ENCODE measurements around the gene ZNF280B. TPM values are rescaled to one million over a fixed set of nuclear protein-coding genes. Genes with fewer than 3 reads are reported as not detected.
"Not testable (repeated sequence)": the region's sequence is repeated elsewhere in the genome, so short reads cannot be mapped to it uniquely, and the experiment has no call there.

The ZNF280B gene
- total RNA-seq, 3 donors from 2014 or later (not counting 1 experiment from before 2014, with no cell fraction given), result 0.99 to 1.8 (median 1.6) TPM

- peak in 1 of 2 donors; percentile 6 for DNase-seq
- intact Hi-C loops (cut with micrococcal nuclease), result no loop called here
- peak in 1 of 3 donors; percentile 28 for ATAC-seq
- Histone ChIP-seq H3K9me3 (ENCODE audit: control insufficient read depth, insufficient read depth, low read length) (peaks cover 13% of the 10 kb centered on the region), H3K36me3 (ENCODE audit: control insufficient read depth, insufficient read depth, low read length) (no peaks in the 10 kb centered on the region), H3K27ac (ENCODE audit: low read length) (peak overlapping the region; percentile 40), H3K4me3 (ENCODE audit: low read length) (no peak overlapping the region), H3K4me1 (ENCODE audit: control insufficient read depth, insufficient read depth, low read length) (peaks cover 5% of the 10 kb centered on the region), H3K27me3 (ENCODE audit: control insufficient read depth, insufficient read depth, low read length) (peaks cover 9% of the 10 kb centered on the region)
- Mint-ChIP-seq H3K27me3 (ENCODE audit: low read depth in 2 of 2) (peaks cover 27 to 70% of the 10 kb centered on the region in 2 donors), H3K27ac (no peak overlapping the region), H3K9me3 (peaks cover 2 to 7% of the 10 kb centered on the region in 2 donors), H3K4me1 (no peaks in the 10 kb centered on the region), H3K4me3 (no peak overlapping the region), H3K36me3 (peaks cover 16% of the 10 kb centered on the region)
- WGBS (ENCODE audit: insufficient coverage), result 11% methylated on average over 4 of the region's 4 CpGs
- TF ChIP-seq CTCF (IDR thresholded peaks at IDR 0.05), result no peak
These were observed 58.2 kb downstream of the ZNF280B start for GRCh38 chr22:22450343-22450839.

DNA sequence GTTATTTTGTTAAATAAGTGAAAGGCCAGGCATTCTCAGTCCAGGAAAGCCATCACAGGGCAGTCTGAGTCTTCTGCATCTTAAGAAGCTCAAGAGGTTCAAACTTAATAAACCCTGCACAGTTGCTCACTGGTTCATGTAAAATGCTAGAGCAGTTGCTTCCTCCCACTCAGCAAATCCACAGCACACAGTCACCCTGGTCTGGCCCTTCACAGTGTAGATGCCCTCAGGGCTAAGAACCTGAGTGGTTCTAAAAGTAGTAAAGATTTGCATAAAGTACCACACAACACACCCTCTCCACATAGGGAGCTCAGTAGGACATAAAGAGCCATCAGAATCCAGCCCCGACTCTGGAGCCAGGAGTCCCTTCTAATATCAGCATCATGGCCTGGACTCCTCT is 58.7 kb downstream of the ZNF280B start:
- peaks cover 24 to 70% of the 10 kb centered on the region in 2 donors for H3K27me3 Mint-ChIP-seq (ENCODE audit: low read depth in 2 of 2)
- DNase-seq (no peak), ATAC-seq (no peak)
- Histone ChIP-seq H3K9me3 (ENCODE audit: control insufficient read depth, insufficient read depth, low read length) (peaks cover 13% of the 10 kb centered on the region), H3K36me3 (ENCODE audit: control insufficient read depth, insufficient read depth, low read length) (no peaks in the 10 kb centered on the region), H3K27me3 (ENCODE audit: control insufficient read depth, insufficient read depth, low read length) (peaks cover 9% of the 10 kb centered on the region), H3K27ac (ENCODE audit: low read length) (no peak overlapping the region), H3K4me1 (ENCODE audit: control insufficient read depth, insufficient read depth, low read length) (peaks cover 5% of the 10 kb centered on the region), H3K4me3 (ENCODE audit: low read length) (no peak overlapping the region)
- intact Hi-C loops (cut with micrococcal nuclease), result no loop called here
- TF ChIP-seq CTCF (IDR thresholded peaks at IDR 0.05), result no peak
- no peaks in the 10 kb centered on the region for H3K4me1 Mint-ChIP-seq
- WGBS (ENCODE audit: insufficient coverage), result 91% methylated on average over 1 of the region's 1 CpG
- H3K9me3 Mint-ChIP-seq, result peaks cover 2 to 7% of the 10 kb centered on the region in 2 donors
- no peak overlapping the region for H3K27ac Mint-ChIP-seq
- no peak overlapping the region for H3K4me3 Mint-ChIP-seq
- peaks cover 16% of the 10 kb centered on the region for H3K36me3 Mint-ChIP-seq

DNA sequence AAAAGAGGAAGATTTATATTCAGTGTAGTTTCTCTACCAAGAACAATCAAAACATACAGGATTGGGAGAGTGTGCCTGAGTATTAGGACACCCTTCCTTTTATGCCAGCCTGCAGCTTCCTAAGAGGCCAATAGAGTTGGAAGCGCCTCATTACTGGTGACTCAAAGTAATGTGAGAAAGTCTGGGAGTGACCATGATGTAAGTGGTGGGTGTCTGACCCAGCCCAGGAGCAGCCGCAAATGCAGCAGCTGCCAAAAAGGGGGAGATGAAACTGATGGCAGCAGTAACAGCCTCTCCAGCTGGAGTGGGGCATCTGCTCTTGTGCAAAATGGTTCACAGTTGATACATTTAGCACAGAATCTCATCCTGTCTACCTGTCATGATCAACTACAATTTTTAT is 62.0 kb downstream of the ZNF280B start:
- H3K27ac ChIP-seq (ENCODE audit: low read length), result no peak overlapping the region
- intact Hi-C loops (cut with micrococcal nuclease), result no loop called here
- no peaks in the 10 kb centered on the region for H3K36me3 Mint-ChIP-seq
- no peaks in the 10 kb centered on the region for H3K9me3 Mint-ChIP-seq
- ATAC-seq (no peak), DNase-seq (no peak)
- WGBS (ENCODE audit: insufficient coverage), result 74% methylated on average over 2 of the region's 2 CpGs
- H3K9me3 ChIP-seq (ENCODE audit: control insufficient read depth, insufficient read depth, low read length), result no peaks in the 10 kb centered on the region
- no peaks in the 10 kb centered on the region for H3K4me1 Mint-ChIP-seq
- H3K4me3 ChIP-seq (ENCODE audit: low read length), result no peak overlapping the region
- no peak for TF ChIP-seq CTCF (IDR thresholded peaks at IDR 0.05)
- H3K36me3 ChIP-seq (ENCODE audit: control insufficient read depth, insufficient read depth, low read length), result no peaks in the 10 kb centered on the region
- H3K4me3 Mint-ChIP-seq, result no peak overlapping the region
- H3K27me3 Mint-ChIP-seq (ENCODE audit: low read depth in 2 of 2), result peaks cover 13 to 53% of the 10 kb centered on the region in 2 donors
- peaks cover 3% of the 10 kb centered on the region for H3K27me3 ChIP-seq (ENCODE audit: control insufficient read depth, insufficient read depth, low read length)
- no peak overlapping the region for H3K27ac Mint-ChIP-seq
- H3K4me1 ChIP-seq (ENCODE audit: control insufficient read depth, insufficient read depth, low read length), result peaks cover 5% of the 10 kb centered on the region

DNA sequence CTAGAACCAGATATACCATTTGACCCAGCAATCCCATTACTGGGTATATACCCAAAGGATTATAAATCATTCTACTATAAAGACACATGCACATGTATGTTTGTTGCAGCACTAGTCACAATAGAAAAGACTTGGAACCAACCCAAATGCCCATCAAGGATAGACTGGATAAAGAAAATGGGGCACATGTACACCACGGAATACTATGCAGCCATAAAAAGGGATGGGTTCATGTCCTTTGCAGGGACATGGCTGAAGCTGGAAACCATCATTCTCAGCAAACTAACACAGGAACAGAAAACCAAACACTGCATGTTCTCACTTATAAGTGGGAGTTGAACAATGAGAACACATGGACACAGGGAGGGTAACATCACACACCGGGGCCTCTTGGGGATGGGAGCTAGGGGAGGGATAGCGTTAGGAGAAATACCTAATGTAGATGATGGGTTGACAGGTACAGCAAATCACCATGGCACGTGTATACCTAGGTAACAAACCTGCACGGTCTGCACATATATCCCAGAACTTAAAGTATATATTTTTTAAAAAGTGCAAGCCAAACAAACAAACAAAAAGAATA is 64.4 kb downstream of the ZNF280B start:
- H3K36me3 ChIP-seq (ENCODE audit: control insufficient read depth, insufficient read depth, low read length); H3K4me1 Mint-ChIP-seq; H3K4me1 ChIP-seq (ENCODE audit: control insufficient read depth, insufficient read depth, low read length); H3K4me3 ChIP-seq (ENCODE audit: low read length); H3K36me3 Mint-ChIP-seq; H3K27ac ChIP-seq (ENCODE audit: low read length); ATAC-seq; H3K27ac Mint-ChIP-seq; H3K9me3 Mint-ChIP-seq; H3K4me3 Mint-ChIP-seq; intact Hi-C loops (cut with micrococcal nuclease); H3K27me3 ChIP-seq (ENCODE audit: control insufficient read depth, insufficient read depth, low read length); H3K9me3 ChIP-seq (ENCODE audit: control insufficient read depth, insufficient read depth, low read length); DNase-seq: not testable (repeated sequence)
- 75% methylated on average over 4 of the region's 5 CpGs for WGBS (ENCODE audit: insufficient coverage)
- peaks cover 27 to 54% of the 10 kb centered on the region in 2 donors for H3K27me3 Mint-ChIP-seq (ENCODE audit: low read depth in 2 of 2)

All from natural killer cell (primary cell).